Fibroblast of skin of left quadriceps (primary cell): ENCODE results near the gene CMTM4.

Experiments used
- DNase-seq, 2 experiments: peaks; one replicate each; pipeline ENCODE4 v3.0.0-alpha.2; 2013; ENCODE audit warnings: low read depth in 2 of 2

CMTM4 gene

DNA sequence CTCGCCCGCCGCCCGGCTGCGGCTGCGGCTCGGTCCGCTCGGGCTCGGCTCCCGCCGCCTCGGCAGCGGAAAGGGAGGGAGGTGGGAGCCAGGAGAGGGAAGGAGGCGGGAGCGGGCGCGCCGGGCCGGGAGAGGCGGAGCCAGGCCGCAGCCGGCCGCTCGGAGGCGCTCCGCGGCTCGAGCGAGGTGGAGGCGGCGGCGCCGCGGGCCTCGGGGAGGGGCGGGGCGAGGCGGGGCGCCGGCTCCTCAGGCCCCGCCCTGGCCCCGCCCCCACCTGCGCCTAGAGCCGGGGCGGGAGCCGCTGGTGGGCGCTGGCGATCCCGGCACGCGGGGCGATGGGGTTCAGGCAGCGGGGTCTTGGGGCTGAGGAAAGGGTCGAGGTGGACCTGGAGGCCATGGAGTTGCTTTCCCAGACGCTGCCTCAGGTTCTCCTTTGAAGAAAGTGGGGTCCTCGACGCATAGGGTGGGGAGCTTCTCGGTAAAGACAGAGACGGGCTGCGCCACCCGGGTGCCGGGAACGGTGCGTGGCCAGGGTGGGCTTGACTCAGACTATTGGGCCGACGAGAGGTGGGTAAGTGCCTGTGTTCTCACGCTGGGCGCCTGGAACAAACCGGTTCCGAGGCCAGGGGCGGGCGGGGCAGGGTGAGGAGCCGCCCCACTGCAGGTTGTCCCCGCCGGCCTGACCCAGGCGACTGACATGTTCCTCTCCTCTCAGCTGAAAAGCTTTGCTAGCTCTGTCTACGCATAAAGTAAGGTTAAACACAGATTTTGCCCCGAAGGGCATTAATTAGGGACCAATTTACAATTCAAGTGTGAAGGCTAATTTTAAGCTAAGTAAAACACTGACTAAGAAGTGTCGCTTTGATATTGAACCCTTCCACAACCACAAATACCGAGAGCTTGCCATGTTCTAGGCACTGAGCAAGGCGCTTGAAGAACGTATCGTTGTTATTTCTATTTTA lies at the start of gene CMTM4:
Gene CMTM4 (minus strand): TSS at position 75 of the 962 bp plus-strand sequence. CDS start 218 bp downstream, outside the sequence.
- DNase-seq = peak; percentile 70 to 73

DNA sequence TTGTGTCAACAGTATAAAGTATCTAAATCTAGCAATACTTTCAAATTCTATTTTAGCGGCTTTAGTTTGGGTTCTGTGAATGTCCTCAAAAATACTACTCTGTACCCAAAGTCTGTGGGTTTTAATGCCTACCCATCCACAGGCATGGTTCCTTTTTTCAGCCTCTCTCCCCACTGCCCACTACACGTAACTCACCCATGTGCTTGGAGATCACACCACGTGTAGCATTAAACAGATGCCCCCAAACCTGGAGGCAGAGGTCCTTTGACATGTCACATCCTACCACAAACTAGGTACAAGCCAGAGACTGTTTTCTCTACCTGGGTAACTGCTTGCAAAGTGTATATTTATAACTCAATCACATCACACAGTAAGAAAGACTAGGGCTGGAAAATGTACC lies 49.5 kb upstream of the CMTM4 start:
- no peak for DNase-seq

DNA sequence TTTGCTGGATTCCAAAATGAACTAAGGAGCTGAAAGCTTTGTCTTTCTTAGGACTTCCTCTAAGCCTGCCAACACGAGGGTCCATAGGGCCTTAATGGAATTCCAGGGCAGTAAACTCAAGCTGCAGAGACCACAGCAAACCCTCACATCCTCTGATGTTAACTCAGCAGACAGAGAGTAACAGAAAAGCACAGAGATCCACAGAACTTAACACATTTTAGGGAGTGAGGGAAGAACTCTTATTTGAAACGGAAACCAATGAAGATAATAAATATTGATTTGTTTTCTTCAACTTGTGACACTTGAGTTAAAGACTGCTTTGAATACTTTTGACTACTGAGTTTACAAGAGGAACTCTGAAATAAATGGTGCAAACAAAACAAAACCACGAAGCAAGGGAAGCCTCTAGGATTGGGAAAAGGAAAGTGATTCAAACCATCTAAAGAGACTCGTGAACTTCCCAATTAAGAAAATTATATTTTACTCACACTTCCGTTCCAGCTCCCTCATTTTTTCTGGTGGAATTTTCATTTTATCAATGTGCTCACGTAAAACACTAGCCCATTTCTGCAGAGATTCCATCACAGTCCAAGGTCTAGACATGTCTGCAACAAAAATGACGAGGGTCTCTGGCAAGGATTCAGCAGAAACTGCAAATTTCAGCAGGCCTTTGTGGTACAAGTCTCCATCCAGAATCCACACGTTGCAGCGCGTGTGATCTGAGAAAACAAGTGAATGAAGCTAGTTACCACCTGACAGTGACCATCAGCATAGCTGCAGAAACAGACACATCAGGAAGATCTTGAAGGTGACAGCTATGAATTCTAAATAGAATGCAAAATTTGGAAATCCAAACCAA lies 45.6 kb upstream of the CMTM4 start:
- DNase-seq = peak; percentile 9 to 12

DNA sequence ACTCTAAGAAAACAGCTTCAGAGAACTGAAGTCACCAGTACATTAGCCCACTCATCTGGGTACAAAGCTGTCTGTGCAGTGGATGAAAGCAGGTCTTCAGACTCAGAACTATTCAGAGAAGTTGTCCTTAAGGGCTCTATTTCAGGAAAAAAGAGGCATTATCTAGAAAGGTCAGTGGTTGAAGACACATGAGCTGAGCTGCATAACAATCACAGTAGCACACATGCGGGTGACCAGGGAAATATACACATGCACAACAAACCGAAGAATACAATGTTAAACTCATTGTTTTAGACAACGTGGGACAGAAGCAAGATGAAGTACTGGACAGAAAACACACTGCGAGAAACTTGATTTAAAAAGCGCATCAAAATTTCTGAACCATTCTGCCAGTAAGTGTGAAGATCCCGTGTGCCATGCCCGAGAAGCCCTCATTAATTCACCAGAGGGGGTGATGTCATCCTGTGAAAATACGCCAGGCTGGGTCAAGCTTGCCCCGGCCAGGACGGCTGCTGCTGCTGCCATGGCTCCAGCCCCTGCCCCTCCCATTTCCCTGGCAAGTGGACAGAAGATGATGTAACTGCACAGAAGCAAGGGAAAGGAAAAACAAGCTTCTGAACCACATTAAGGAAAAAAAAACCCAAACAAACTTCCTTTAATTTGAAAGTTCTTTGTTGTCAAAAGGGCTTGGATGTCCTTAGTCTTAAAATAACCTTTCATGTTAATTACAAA lies 44.8 kb upstream of the CMTM4 start:
- DNase-seq = peak; percentile 50 to 55

DNA sequence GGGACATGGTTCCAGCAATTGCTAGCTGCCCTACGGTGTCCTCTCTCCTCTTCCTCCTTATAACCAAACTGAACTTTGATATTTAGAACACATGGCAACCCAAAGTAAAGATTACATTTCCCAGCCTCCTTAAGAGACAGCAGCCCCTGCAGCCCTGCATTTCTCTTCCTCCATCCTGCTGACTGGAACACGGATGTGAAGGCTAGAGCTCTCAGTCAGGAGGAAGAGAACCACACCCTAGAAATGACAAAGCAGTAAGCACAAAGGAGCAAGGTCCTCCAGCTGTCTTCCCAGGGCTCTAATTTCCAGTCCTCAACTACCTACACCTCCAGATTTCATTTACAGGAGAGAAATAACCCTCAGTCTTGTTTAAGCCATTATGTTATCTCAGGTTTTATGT lies 44.0 kb upstream of the CMTM4 start:
- no peak for DNase-seq

DNA sequence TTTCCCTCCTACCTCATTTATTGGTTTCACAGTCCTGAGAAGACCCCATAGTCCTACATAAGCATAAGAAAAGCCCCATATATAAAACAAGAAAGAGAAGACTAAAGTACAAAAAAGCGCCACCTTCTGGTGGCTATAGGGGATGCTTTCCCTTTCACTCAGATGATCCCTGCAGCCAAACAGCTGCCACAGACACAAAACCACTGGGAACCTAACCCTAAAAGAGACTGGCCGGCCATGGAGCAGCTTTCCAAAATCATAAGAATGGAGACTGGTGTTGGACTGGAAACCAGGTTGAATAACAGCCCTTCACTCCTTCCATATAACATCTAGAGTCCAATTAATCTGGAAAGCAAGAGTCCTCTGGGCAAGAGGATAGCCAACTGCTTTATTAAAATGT lies 43.5 kb upstream of the CMTM4 start:
- no peak for DNase-seq

DNA sequence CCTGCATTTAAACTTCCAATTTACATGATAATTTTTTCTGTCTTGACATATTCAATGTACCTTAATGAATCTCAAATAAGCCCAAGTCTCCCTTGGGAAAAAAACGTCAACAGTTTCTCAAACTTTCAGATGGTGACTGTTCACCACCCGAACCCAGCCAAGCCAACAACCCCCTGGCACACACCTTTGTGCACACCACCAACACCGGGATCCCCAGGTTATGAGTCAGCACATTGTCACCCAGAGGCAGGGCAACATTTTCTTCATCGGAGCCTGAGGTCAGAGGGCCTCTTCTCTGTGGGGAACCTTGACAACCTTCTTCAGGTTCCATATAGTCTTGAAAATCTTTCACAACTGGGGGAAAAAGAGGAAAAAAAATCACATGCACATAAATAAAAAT lies 39.3 kb upstream of the CMTM4 start:
- DNase-seq = no peak

DNA sequence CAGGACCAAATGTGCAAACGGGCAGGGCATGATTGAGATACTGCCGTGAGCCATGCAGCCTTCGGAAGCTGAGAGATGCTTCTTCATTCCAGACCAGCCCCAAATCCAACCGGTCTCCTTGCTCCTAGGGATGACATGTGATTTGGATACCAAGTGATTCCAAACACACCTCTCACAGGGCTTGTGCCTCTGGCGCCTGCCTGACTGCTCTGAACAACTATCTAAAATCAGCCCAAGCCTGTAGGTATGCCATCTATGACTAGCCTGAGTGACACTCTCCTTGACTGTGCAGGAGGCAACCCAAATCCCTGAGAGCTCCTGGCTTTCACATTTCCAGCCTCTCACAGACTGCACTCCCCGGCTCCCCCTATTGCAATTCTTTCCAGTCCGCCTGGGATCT lies 34.6 kb upstream of the CMTM4 start:
- no peak for DNase-seq

DNA sequence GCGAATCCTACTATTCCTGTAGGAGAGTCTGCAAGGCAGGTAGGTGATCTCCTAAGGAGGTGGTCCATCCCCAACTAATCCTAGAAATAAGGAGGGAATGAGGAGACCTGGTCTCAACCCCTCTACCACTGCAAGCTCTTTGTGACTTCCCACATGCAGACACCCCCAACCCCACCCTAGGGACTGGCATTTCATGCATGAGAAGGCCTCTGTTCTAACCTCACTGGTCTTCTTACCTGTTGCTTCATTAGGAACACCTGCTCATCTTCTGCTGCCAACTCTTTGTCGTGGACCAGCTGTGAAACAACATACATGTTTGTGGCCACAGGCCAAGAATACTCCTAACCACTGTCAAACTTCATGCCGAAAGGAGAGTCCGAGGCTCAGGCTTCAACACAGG lies 32.3 kb upstream of the CMTM4 start:
- DNase-seq = no peak

DNA sequence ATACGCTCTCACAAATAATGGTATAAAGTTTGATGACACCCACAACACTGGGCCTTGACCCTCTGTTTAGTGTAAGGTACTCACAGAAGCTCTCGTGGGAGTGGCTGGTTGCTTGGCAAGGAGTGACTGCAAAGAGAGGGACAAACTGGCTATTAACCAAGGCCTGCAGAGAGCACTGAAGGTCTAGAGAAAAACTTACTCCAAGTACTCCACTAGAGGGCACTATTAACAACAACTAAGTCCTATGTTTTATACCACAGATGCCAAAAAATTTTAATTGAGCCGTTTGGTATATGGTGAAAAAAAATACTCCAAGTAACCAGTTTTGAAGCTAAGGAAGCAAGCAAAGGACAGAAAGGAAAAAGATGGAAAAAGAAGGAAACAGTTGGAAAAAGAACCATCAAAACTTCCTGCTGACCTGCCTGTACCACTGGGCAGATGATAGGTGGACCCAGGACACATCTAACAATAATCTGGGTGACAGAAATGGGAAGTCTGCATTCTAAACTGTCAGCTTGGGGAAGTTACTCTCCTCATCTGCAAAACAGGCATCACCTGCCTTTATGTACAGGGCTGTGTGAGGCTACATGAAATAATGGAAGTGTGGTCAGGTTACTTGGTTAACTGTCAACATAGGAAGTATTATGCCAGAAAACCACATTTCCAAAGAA lies 31.7 kb upstream of the CMTM4 start:
- DNase-seq = no peak

DNA sequence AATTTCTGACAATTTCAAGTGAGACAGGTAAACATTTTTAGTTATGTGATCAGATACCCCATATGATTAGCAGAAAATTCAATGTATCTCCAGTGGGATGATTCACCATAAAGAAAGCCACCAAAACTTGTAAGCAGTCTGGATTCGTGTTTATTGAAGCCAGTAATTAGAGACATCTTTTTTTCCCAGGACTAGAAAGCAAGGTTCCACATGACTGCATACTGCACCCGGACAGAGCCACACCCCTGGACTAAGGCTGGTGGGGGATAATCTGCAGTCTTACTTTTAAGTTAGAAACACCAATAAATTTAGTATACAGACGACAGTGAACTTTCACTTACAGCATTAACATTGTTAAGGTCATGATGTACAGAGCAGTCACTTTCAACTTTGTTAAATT lies 24.2 kb upstream of the CMTM4 start:
- DNase-seq = no peak

DNA sequence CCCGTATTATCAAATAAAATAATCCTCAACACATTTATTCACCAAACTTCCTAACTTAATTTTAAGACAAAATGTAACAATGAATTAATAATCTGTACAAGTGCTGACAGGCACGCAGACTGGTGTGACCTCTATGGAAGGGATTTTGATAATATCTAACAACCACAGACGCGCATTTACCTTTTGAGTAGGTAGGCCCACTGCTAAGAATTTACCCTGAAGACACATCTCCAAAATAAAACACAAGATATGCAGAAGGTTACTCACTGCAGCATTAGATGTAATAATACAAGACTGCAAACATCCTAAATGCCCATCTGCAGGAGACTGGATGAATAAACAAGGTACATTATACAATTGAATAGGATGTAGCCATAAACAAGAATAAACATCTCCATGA lies 22.7 kb upstream of the CMTM4 start:
- no peak for DNase-seq

DNA sequence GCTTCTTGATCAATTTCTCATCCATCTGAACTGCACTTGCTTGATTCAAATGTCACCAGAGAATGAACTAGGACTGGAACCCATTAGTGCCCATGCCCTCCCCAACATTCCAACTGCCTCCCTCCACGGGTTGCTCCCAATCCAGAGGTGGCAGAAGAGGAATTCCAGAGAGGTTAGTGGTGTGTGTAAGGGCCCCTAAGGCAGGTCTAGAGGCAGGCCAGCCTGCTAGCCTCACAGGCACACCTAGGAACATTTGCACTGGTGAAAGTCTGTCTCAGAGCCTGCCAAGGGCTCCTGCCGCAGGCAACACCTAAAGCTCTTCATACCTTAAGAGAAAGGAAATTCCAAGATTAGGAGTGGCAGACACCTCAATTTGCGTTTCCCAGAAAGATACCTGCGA lies 21.2 kb upstream of the CMTM4 start:
- no peak for DNase-seq

DNA sequence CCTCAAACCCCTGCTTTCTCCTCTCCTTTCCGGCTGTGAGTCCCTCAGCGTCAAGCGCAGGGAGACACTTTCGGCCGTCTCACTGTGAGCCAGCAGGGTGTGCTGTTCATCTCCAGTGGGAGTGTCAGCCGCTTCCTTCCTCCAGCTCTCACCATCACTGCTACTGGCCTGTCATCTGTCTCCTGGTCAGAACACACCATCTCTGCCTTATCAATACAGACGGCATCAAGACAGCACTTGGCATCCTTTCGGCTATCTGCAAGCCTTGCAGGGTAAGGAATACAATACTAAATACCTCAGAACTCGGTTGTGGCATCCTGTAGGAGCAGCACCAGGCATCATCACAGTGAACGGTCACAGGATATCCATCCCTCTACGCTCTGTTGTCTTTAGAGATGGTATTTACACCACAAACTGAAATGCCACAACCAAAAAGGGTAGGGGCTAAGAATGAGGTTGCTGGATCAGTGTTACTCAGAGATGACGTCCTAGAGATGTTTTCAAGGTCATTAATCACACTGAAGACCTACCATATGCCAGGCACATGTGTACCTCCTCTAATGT lies 20.7 kb upstream of the CMTM4 start:
- DNase-seq = peak; percentile 66 to 69

DNA sequence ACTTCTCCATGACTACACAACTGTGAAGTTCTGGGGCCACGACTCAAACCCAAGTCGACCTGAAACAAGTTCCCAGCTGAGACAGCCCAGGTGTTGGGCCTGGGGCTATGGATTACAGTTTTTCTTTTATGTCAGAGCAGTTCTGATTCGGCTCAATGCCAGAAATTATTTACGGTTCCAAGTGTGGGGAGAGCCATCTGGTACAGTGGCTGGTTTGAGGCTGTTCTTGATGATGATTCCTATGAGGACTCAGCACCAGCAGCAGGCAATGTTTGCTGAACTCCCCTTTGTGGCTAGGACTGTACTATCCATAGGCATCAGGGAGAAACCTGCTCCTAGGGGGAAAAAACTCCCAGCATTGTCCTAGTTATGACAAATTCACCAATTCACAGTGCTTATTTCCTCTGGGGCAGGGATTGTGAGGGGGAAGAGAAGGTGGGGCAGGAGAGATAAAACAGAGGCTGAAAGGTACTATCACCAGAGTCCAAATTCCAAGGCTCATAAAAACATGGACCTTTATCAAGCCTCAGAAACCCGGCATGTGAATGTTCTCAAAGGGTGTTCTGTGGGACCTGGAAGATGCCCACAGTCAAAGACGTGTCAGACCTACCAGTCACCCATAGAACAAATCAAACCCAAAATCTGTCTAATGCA lies 18.2 kb upstream of the CMTM4 start:
- no peak for DNase-seq

DNA sequence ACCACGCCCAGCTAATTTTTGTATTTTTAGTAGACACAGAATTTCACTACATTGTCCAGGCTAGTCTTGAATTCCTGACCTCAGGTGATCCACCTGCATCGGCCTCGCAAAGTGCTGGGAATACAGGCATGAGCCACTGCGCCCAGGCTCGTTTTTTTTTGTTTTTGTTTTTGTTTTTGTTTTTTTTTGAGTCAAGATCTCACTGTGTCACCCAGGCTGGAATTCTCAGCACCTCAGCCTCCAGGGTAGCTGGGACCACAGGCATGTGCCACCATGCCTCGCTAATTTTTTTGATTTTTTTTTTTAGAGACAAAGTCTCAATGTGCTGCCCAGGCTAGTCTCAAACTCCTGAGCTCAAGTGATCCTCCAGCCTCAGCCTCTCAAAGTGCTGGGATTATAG lies 17.5 kb upstream of the CMTM4 start:
- DNase-seq = no peak

DNA sequence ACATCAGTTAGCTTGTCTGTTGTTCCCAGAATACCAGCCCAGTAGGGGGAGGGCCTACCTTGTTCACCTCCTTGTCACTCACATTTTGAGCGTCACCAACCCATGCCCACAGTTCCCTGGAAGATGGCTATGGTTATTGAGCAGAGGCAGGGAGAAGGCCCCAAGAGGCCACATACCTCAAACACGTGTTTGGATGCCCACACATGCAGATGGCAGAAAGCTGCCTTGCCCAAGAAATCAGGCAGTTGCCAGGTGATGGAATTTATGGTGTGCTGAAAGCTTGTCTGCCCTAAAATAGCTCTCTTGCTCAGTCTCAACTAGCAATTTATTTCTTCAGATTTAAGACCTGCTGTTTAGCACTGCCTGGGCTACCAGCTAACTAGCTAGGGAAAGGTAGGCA lies 16.5 kb upstream of the CMTM4 start:
- no peak for DNase-seq

DNA sequence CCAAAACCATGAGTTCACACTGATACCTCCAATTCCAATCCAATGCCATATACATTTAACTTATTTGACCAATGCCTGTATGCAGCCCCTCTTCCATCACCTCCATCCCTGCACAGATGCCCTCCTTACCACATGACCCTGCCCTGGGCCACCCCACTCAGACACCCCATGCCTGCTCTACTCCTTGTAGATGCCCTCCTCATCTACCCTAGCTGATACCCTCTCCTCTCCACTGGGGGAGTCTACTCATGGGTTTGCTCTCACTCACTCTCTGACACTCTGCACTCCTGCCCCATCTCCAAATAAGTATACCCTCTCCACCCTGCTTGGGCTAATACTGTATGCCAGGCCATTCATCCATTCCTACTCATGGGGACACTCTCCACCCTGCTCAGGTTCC lies 16.0 kb upstream of the CMTM4 start:
- DNase-seq = no peak

DNA sequence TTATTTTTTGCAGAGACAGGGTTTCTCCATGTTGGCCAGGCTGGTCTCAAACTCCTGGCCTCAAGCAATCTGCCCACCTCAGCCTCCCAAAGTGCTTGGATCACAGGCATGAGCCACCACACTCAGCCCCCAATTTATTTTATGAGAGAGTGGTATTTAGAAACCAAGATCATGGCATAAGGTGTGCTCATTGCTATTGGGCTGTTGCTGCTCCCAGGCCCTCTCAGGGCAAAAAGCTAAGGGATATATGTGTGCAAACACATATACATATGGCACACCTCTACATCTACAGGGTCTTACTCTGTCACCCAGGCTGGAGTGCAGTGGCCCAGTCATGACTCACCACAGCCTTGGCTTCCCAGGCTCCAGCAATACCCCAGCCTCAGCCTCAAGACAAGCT lies 15.0 kb upstream of the CMTM4 start:
- no peak for DNase-seq

DNA sequence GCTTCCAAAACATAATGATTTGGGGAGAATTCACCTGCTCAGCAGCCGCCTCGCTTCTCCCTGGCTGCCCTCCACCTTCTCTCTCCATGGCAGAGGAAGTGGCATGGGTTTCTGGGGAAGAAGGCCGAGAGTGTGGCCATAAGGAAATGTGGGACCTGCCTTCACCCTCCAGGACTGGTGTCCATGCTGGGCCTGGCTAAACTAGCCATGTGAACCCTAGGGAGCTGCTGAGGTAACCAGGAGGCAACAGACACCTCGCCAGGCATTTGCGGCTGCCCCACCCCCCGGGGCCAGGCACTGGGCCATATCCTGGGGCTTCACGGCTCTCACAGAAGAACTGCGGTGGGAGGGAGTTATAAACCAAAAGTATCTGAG lies 9.9 kb upstream of the CMTM4 start:
- DNase-seq = no peak
